ENCODE measurements around the gene TAL1. TPM values are rescaled to one million over a fixed set of nuclear protein-coding genes. Genes with fewer than 3 reads are reported as not detected.

Gene TAL1
- total and polyA plus RNA-seq, 2 of the 13 experiments (the other 11 are each of a cell fraction or from before 2014, with no cell fraction given): 0.05 TPM; not detected in 1

DNA sequence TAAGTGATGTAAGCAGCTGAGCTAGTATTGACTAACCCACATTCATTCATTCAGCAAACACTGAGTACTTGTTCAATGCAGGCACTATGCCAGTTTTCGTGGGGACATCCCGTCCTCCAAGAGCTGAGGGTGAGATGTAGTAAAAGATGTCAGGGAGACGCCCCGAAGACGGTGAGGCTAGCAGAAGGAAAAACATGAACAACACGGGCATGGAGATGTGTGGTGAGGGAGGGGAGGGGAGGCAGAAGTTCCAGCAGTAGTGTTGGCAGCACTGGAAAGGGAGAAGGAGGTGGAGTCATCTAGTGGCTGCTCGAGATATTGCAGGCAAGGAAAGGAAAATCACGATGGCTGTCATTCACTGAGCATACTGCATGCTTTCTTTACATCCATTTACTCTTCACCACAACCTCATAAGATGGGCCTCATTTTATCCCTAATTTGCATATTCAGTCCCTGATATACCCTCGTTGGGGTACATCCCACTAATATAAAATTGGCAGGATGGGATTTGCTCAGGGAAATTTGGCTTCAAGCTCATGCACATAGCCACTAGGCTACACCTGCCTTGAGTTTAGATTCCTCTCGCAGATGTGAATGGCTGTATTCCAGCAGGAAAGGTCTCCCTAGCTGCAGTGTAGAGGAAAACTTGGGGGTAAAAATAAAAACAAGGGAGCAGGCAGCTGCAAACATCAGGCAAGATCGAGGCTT is 56.6 kb downstream of the TAL1 start (continued):
- no peak for TF ChIP-seq PATZ1 (CRISPR knock-in tag; IDR thresholded peaks at IDR 0.05)
- TF ChIP-seq, protein P1, sequence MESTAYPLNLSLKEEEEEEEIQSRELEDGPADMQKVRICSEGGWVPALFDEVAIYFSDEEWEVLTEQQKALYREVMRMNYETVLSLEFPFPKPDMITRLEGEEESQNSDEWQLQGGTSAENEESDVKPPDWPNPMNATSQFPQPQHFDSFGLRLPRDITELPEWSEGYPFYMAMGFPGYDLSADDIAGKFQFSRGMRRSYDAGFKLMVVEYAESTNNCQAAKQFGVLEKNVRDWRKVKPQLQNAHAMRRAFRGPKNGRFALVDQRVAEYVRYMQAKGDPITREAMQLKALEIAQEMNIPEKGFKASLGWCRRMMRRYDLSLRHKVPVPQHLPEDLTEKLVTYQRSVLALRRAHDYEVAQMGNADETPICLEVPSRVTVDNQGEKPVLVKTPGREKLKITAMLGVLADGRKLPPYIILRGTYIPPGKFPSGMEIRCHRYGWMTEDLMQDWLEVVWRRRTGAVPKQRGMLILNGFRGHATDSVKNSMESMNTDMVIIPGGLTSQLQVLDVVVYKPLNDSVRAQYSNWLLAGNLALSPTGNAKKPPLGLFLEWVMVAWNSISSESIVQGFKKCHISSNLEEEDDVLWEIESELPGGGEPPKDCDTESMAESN (CRISPR knock-in tag; conservative IDR thresholded peaks at IDR 0.05): 0 out of 2 replicates have a peak, but pooled peaks have one; percentile 23
- TF ChIP-seq CTCF (CRISPR knock-in tag; IDR thresholded peaks at IDR 0.05): peak; percentile 93
- peak; percentile 32; the same call in 1 of the 2 replicates for TF ChIP-seq ZNF605 (CRISPR knock-in tag; IDR thresholded peaks at IDR 0.05)
- no peak for TF ChIP-seq ZNF576 (CRISPR knock-in tag; IDR thresholded peaks at IDR 0.05)
- 0 out of 2 replicates have a peak, but pooled peaks have one; percentile 27 for TF ChIP-seq SALL2 (CRISPR knock-in tag; IDR thresholded peaks at IDR 0.05)
- TF ChIP-seq ZNF792 (CRISPR knock-in tag; IDR thresholded peaks at IDR 0.05): no peak
- TF ChIP-seq ZNF329 (CRISPR knock-in tag; IDR thresholded peaks at IDR 0.05; ENCODE audit: low read depth): no peak
- TF ChIP-seq, protein P2, sequence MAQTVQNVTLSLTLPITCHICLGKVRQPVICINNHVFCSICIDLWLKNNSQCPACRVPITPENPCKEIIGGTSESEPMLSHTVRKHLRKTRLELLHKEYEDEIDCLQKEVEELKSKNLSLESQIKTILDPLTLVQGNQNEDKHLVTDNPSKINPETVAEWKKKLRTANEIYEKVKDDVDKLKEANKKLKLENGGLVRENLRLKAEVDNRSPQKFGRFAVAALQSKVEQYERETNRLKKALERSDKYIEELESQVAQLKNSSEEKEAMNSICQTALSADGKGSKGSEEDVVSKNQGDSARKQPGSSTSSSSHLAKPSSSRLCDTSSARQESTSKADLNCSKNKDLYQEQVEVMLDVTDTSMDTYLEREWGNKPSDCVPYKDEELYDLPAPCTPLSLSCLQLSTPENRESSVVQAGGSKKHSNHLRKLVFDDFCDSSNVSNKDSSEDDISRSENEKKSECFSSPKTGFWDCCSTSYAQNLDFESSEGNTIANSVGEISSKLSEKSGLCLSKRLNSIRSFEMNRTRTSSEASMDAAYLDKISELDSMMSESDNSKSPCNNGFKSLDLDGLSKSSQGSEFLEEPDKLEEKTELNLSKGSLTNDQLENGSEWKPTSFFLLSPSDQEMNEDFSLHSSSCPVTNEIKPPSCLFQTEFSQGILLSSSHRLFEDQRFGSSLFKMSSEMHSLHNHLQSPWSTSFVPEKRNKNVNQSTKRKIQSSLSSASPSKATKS (CRISPR knock-in tag; IDR thresholded peaks at IDR 0.05): no peak
- TF ChIP-seq RAD21 (CRISPR knock-in tag; IDR thresholded peaks at IDR 0.05): peak; percentile 53
- no peak for TF ChIP-seq RXRB (CRISPR knock-in tag; IDR thresholded peaks at IDR 0.05; ENCODE audit: borderline replicate concordance)
- TF ChIP-seq, protein P3, sequence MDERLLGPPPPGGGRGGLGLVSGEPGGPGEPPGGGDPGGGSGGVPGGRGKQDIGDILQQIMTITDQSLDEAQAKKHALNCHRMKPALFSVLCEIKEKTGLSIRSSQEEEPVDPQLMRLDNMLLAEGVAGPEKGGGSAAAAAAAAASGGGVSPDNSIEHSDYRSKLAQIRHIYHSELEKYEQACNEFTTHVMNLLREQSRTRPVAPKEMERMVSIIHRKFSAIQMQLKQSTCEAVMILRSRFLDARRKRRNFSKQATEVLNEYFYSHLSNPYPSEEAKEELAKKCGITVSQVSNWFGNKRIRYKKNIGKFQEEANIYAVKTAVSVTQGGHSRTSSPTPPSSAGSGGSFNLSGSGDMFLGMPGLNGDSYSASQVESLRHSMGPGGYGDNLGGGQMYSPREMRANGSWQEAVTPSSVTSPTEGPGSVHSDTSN (CRISPR knock-in tag; IDR thresholded peaks at IDR 0.05): peak; percentile 30; the same call in 1 of the 2 replicates
- TF ChIP-seq SMC3 (IDR thresholded peaks at IDR 0.05; ENCODE audit: low read length): peak; percentile 83; the same call in 1 of the 2 replicates
- no peak for TF ChIP-seq ZNF570 (CRISPR knock-in tag; IDR thresholded peaks at IDR 0.05; ENCODE audit: borderline replicate concordance)
- TF ChIP-seq ZNF24 (IDR thresholded peaks at IDR 0.05): peak; percentile 86
